Measurements from ENCODE around the gene LRP5.

LRP5 gene

DNA sequence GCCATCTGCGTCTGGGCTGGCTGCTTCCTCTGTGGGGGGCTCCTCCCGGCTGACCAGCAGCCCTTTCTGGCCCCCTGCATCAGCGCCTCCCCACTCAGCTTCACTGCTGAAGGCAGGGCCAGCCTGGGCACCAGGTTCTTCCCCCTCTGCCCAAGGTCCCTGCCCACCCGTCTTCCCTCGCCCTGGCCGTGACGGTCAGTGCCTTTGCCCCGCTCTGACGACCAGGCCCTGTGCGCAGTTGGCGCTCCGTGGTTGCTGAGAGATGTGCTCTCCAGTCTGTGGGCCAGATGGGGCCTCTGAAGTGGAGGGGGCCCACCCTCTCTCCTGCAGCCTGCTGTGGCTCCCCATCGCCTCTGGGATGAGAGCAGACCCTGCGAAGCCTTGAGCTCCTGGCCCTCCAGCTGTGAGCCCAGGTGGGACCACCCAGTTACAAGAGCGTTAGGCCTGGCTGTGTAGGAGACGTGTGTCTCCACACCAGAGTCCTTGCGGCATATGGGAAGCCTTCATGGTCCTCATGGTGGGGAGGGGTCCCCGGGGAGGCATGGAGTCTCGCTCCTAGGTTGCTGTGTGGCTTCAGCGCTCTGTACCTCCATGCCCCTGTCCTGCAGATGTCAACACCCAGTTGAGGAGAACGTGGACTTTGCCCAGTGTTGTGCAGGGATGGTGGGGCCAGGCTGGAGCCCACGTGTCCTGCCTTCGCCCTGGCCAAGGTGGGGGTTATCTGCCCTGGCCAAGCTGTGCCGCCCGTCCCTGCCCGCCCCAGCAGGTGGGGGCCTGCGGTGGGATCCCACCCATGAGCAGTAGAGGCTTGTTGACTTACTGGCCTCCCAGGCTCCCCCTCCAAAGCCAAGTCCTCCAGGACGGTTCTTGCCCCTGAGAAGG lies 14.2 kb downstream of the LRP5 start:
- Histone ChIP-seq H4K20me1 (peaks cover 73 to 100% (median 98%) of the 10 kb centered on the region in 11 experiments; a peak in 20 of 22 replicates), H3K27me3 (peaks cover 0 to 45% (median 0%) of the 10 kb centered on the region in 11 experiments; a peak in 4 of 22 replicates), H3K36me3 (peaks cover 0 to 19% (median 4%) of the 10 kb centered on the region in 11 experiments; a peak in 9 of 22 replicates), H3K27ac (peak overlapping the region in 7 of 11 experiments; percentile 31 to 71 (median 68); a peak in 11 of 22 replicates), H3K9ac (peak overlapping the region in 9 of 11 experiments; percentile 12 to 69 (median 50); a peak in 14 of 22 replicates), H3K9me3 (replicated peaks in 1 of 11) (no peaks in the 10 kb centered on the region), H3K4me1 (peaks cover 79 to 100% (median 100%) of the 10 kb centered on the region in 10 experiments), H3K4me2 (peak overlapping the region; percentile 13 to 96 (median 89); a peak in 21 of 22 replicates), H3K4me3 (no peak overlapping the region; a peak in 2 of 20 replicates)
- no peak for TF ChIP-seq Cebpa-rat (IDR thresholded peaks at IDR 0.05)

DNA sequence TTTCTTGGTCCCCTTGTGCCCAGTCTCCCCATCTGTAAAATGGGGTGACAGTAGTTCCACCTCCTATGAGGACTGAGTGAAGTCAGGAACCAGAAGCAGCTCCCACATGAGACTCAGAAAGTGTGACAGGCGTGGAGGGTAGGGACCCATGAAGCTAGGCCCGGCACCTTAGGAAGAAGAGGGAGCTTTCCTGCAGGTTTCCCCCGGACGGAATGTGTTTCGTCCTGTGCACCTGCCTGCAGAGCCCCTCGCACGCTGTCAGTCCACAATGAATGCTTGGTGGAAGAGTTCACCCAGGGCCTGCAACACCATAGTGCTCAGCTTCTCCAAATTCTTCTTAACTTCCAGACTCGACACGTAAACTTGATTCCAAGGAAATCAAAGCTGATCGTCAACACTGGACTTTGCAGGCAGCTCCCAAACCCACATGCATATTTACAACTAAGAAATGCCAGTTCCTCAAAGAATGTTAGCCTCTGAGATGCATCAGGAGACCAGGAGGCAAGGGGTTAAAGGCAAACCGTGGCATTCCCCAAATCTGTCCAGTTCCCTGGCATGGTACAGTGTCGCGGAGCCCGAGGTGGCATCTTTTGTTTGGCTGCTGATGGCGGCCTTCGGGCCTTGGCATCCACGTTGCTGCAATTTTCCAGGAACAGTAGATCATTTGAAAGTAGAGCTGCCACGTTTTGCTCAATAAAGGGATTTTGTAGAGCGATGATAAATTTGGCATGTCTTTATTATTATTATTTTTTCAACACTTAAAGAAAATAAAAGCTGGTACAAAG lies 15.4 kb downstream of the LRP5 start:
- Histone ChIP-seq H3K27ac (peak overlapping the region in 8 of 11 experiments; percentile 45 to 71 (median 64); a peak in 15 of 22 replicates), H3K4me1 (peaks cover 71 to 100% (median 93%) of the 10 kb centered on the region in 10 experiments)

GRCh38 chr11:68328374-68329091 lies 16.1 kb downstream of the LRP5 start:
- peaks cover 68 to 95% (median 86%) of the 10 kb centered on the region in 10 experiments for H3K4me1 ChIP-seq
- H3K27ac ChIP-seq: peak overlapping the region in 8 of 11 experiments; percentile 45 to 71 (median 64); a peak in 15 of 22 replicates
- peak overlapping the region in 8 of 10 experiments; percentile 10 to 44 (median 32); a peak in 9 of 20 replicates for H3K4me3 ChIP-seq
- peaks cover 64 to 100% (median 95%) of the 10 kb centered on the region in 11 experiments; a peak in 20 of 22 replicates for H4K20me1 ChIP-seq
- peaks cover 0 to 23% (median 13%) of the 10 kb centered on the region in 11 experiments; a peak in 10 of 22 replicates for H3K36me3 ChIP-seq
- TF ChIP-seq Cebpa-rat (IDR thresholded peaks at IDR 0.05): no peak
- H3K27me3 ChIP-seq: peaks cover 0 to 50% (median 0%) of the 10 kb centered on the region in 11 experiments; a peak in 4 of 22 replicates
- H3K9ac ChIP-seq: peak overlapping the region in 8 of 11 experiments; percentile 37 to 69 (median 62); a peak in 15 of 22 replicates
- H3K4me2 ChIP-seq: peak overlapping the region; percentile 70 to 96 (median 89)
- no peaks in the 10 kb centered on the region for H3K9me3 ChIP-seq (replicated peaks in 1 of 11)

More for the DNA sequence above, 15.4 kb downstream of the LRP5 start:
- H4K20me1 ChIP-seq: peaks cover 67 to 100% (median 97%) of the 10 kb centered on the region in 11 experiments; a peak in 20 of 22 replicates
- H3K27me3 ChIP-seq: peaks cover 0 to 50% (median 0%) of the 10 kb centered on the region in 11 experiments; a peak in 4 of 22 replicates
- no peak for TF ChIP-seq Cebpa-rat (IDR thresholded peaks at IDR 0.05)
- peaks cover 0 to 15% (median 7%) of the 10 kb centered on the region in 11 experiments; a peak in 10 of 22 replicates for H3K36me3 ChIP-seq
- H3K9me3 ChIP-seq (replicated peaks in 1 of 11): no peaks in the 10 kb centered on the region
- peak overlapping the region in 8 of 11 experiments; percentile 37 to 69 (median 62); a peak in 16 of 22 replicates for H3K9ac ChIP-seq
- peak overlapping the region; percentile 70 to 96 (median 89) for H3K4me2 ChIP-seq
- peak overlapping the region in 8 of 10 experiments; percentile 10 to 44 (median 32); a peak in 11 of 20 replicates for H3K4me3 ChIP-seq

DNA sequence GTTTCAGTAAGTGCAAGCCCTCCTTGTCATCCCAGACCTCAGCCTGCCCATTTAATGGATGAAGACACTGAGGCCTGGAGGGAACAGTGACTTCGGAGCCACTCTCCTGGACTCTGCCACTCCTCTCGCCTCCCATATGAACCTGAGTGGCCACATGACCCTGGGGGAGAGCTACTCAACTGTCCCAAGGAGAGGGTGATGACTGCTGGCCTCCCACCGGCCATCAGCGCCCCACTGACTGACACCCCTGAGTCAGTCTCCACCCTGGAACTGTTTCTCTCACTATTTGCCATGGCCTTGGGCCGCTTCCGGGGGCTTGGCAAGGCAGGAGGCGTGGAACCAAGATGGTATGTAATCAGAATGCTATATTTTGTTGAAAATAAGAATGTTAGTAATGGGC lies 17.1 kb downstream of the LRP5 start:
- Histone ChIP-seq H3K9ac (peak overlapping the region in 3 of 11 experiments; percentile 14 to 53 (median 26); a peak in 1 of 22 replicates), H4K20me1 (peaks cover 56 to 100% (median 93%) of the 10 kb centered on the region in 11 experiments; a peak in 20 of 22 replicates), H3K27me3 (peaks cover 0 to 46% (median 0%) of the 10 kb centered on the region in 11 experiments; a peak in 4 of 22 replicates), H3K4me2 (peak overlapping the region in 10 of 11 experiments; percentile 5 to 96 (median 90); a peak in 17 of 22 replicates), H3K4me3 (no peak overlapping the region), H3K27ac (peak overlapping the region in 3 of 11 experiments; percentile 2 to 68 (median 36); a peak in 3 of 22 replicates), H3K36me3 (peaks cover 0 to 32% (median 13%) of the 10 kb centered on the region in 11 experiments; a peak in 10 of 22 replicates), H3K9me3 (replicated peaks in 1 of 11) (no peaks in the 10 kb centered on the region), H3K4me1 (peaks cover 58 to 94% (median 80%) of the 10 kb centered on the region in 10 experiments)
- no peak for TF ChIP-seq Cebpa-rat (IDR thresholded peaks at IDR 0.05)

DNA sequence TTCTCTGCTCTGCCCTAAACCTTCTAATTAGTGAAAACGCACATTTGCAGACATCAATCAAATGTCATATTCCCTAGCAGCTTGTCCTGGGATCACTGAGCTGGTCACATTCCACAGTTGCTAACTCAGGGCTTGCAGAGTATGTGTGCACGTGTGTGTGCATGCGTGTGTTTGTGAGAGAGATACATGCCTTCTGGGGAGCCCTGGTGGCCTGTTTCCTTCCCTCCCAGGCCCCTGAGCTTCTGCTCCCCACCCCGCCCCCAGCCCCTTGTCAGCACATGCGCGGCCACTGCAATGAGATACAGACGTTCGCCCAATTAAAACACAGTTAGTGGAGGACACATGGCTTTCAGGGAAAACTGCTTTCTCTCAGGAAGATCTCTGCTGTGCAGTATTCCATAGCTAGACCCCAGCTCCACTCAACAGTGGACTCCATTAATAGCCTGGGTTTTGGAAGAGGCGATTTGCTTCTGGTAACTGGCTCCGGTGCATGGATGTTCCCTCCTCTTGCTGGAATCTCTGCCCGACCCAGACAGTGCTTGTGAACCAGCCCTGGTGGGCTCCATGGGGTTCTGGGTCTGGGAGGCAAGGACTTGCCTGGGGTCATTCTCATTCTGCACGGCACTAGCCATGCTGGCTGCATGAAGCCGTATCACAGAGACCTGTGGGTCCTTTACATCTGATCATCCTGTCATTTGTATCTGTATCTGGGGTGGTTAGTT lies 17.7 kb downstream of the LRP5 start:
- Histone ChIP-seq H3K9me3 (replicated peaks in 1 of 11) (no peaks in the 10 kb centered on the region), H3K4me1 (peaks cover 56 to 94% (median 79%) of the 10 kb centered on the region in 10 experiments), H3K4me2 (peak overlapping the region; percentile 80 to 96 (median 89)), H3K27ac (peak overlapping the region in 4 of 11 experiments; percentile 7 to 68 (median 28); a peak in 5 of 22 replicates), H3K27me3 (peaks cover 0 to 46% (median 0%) of the 10 kb centered on the region in 11 experiments; a peak in 4 of 22 replicates), H3K4me3 (peak overlapping the region in 1 of 10 experiments; percentile 1; a peak in 1 of 20 replicates), H3K9ac (peak overlapping the region in 6 of 11 experiments; percentile 39 to 53 (median 44); a peak in 9 of 22 replicates), H4K20me1 (peaks cover 51 to 100% (median 92%) of the 10 kb centered on the region in 11 experiments; a peak in 20 of 22 replicates), H3K36me3 (peaks cover 0 to 38% (median 13%) of the 10 kb centered on the region in 11 experiments; a peak in 9 of 22 replicates)
- TF ChIP-seq Cebpa-rat (IDR thresholded peaks at IDR 0.05): no peak

DNA sequence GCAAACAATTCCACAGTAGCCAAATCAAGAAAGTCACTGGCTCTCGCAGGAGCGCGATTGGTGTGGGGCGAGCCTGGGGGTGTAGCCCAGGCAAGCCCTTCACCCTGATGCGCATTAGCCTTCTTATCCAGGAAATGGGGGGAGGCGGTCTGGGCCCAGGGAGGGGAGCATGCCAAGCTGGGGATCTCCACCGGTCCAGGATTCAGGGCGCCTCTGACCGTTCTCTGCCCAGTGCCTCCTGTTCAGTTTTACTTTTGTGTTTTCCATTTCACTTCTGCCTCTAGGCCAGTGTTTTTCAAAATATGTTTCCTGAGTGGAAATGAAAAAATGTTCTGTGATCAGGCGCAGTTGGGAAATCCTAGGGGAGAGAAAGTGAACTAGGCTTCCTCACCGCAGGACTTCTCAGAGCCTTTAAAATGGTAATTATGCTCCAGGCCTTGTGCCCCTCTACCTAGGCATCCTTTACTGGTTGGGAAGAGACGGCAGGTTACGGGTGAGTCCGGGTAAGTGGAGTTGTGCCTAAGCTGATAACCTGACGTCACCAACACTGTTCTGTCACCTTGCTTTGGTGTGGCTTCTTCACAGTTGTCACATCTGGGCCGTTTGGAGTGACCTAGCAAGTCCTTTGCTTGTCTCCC lies 18.4 kb downstream of the LRP5 start:
- Histone ChIP-seq H3K27me3 (peaks cover 0 to 46% (median 0%) of the 10 kb centered on the region in 11 experiments; a peak in 4 of 22 replicates), H3K27ac (peak overlapping the region in 6 of 11 experiments; percentile 2 to 48 (median 22); a peak in 10 of 22 replicates), H3K4me3 (peak overlapping the region in 3 of 10 experiments; percentile 1 to 29 (median 8); a peak in 2 of 20 replicates), H3K4me1 (peaks cover 61 to 94% (median 79%) of the 10 kb centered on the region in 10 experiments), H3K4me2 (peak overlapping the region; percentile 80 to 96 (median 89)), H3K9ac (peak overlapping the region in 10 of 11 experiments; percentile 0 to 53 (median 40); a peak in 15 of 22 replicates), H3K9me3 (replicated peaks in 1 of 11) (no peaks in the 10 kb centered on the region), H4K20me1 (peaks cover 45 to 100% (median 92%) of the 10 kb centered on the region in 11 experiments; a peak in 20 of 22 replicates), H3K36me3 (peaks cover 0 to 45% (median 13%) of the 10 kb centered on the region in 11 experiments; a peak in 9 of 22 replicates)
- no peak for TF ChIP-seq Cebpa-rat (IDR thresholded peaks at IDR 0.05)

Data from BLaER1 treated with 17β-estradiol and CSF1 and Interleukin-3, amounts not matched to agents 10 nM and 100 nM (cell line).